GM21737 (cell line): ENCODE results near the gene PCDHGC5.

Source experiments
- ATAC-seq: cut with Tn5 transposase; IDR thresholded peaks from one replicate; pipeline ENCODE4 v1.9.1; 2021; ENCODE audit warnings: mild to moderate bottlenecking, moderate library complexity; ENCODE audit not compliant: unreplicated experiment

PCDHGC5 gene

GRCh38 chr5:141488591-141489561, at the start of gene PCDHGC5:
TSS of gene PCDHGC5 (plus strand) at chr5:141489081. CDS start at chr5:141489241, 160 bp downstream.
- no peak for ATAC-seq

- no peak for ATAC-seq
Observed at GRCh38 chr5:141439411-141440141, 49.3 kb upstream of the PCDHGC5 start.

DNA sequence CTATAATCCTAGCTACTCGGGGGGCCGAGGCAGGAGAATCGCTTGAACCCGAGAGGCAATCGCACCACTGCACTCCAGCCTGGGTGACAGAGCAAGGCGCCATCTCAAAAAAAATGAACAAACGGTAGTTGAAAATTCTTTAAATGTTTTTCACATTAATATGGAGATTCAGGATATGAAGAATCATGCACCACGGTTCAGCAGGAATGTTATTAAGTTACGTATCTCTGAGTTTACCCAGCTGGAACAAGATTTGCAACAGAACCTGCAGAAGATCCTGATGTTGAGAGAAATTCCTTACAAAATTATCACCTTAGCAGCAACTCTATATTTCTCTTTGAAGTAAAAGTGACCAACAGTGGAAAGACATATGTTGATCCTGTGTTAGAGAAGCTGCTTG, 48.5 kb upstream of the PCDHGC5 start:
- no peak for ATAC-seq

GRCh38 chr5:141441571-141442170, 47.2 kb upstream of the PCDHGC5 start:
- ATAC-seq = no peak

DNA sequence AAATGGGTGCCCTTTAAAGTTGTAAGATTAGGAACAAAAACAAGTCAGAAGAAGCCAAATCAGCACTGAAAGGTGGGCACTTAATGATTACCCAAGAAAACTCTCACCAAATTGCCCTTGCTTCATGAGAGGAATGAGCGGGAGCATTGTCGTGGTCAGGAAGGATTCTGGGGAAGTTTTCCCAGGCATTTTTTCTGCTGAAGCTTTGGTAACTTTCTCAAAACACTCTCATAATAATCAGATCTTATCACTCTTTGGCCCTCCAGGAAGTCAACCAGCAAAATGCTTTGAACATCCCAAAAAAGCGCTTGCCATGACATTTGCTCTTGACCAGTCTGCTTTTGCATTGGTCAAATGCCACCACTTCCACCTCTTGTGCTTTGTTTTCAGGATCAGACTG, 23.5 kb upstream of the PCDHGC5 start:
- ATAC-seq = no peak

DNA sequence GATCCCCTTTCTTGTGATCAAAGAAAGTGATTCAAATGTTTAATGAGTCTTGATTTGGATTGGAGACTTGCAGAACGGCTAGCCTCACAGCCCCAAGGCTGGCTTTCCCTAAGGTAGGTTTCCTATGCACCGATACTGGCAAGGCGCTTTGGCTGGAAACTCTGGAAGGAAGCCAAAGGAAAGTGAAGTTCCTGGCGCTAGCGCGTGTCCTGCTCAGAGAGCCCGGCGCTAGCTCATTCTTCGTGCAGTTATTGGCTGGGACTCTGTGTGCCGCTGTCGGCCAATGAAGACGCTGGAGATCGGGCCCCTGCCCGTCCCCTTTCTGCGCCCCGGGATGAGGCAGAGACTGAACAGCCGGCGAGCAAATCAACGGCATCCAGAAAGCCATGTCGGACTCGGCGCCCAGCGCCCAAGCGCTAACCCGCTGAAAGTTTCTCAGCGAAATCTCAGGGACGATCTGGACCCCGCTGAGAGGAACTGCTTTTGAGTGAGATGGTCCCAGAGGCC, 13.2 kb upstream of the PCDHGC5 start, which contains the start of gene PCDHGC3:
PCDHGC3 (plus strand) TSS at position 342 of the 507 bp plus-strand sequence; CDS start at position 493, 151 bp downstream.
- ATAC-seq = peak; percentile 98

DNA sequence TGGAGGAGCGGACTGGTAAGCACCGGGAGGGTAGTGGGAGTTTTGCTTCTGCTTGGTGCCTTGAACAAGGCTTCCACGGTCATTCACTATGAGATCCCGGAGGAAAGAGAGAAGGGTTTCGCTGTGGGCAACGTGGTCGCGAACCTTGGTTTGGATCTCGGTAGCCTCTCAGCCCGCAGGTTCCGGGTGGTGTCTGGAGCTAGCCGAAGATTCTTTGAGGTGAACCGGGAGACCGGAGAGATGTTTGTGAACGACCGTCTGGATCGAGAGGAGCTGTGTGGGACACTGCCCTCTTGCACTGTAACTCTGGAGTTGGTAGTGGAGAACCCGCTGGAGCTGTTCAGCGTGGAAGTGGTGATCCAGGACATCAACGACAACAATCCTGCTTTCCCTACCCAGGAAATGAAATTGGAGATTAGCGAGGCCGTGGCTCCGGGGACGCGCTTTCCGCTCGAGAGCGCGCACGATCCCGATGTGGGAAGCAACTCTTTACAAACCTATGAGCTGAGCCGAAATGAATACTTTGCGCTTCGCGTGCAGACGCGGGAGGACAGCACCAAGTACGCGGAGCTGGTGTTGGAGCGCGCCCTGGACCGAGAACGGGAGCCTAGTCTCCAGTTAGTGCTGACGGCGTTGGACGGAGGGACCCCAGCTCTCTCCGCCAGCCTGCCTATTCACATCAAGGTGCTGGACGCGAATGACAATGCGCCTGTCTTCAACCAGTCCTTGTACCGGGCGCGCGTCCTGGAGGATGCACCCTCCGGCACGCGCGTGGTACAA, 12.6 kb upstream of the PCDHGC5 start:
- ATAC-seq = peak; percentile 14

GRCh38 chr5:141477044-141477575, 11.8 kb upstream of the PCDHGC5 start:
- ATAC-seq = no peak

- ATAC-seq = no peak
Observed at GRCh38 chr5:141477815-141478214, 11.1 kb upstream of the PCDHGC5 start.

DNA sequence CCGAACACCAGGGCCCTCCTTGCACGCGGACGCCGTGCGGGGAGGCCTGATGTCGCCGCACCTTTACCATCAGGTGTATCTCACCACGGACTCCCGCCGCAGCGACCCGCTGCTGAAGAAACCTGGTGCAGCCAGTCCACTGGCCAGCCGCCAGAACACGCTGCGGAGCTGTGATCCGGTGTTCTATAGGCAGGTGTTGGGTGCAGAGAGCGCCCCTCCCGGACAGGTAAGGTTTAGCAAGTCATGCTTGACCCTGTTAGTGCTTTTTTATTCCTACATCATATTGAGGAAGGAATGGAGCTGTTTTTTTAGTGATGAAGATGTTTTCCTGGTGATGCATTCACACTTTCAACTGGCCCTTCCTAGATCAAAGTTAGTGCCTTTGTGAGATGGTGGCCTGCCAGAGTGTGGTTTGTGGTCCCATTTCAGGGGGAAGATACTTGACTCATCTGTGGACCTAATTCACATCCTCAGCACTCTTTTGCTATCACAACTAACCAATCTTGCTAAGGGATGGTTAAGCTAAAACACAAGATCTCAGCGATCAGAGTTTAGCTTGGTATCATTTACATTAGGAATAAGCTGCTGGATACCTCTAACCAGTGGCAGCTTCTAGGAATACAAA, 10.4 kb upstream of the PCDHGC5 start:
- ATAC-seq = no peak

DNA sequence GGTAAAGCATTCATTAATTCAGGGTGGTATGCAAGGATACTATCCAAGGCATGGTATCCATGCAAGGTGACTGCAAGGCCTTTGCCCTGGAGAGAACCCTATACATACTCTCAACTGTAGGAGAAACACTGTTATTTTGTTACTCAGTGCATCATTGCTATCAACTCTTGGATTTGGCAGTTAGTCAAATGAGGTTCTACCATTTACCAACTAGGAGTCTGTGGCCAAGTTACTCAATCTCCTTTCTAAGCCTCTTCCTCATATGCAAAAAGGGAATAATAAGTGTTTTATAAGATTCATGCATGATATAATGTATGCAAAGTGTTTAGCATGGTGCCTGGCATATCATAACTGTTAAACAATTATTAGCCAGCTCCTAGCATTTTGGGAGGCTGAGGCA, 9.1 kb upstream of the PCDHGC5 start:
- ATAC-seq = no peak

GRCh38 chr5:141483902-141484301, 5.0 kb upstream of the PCDHGC5 start:
- no peak for ATAC-seq

- no peak for ATAC-seq
Observed at GRCh38 chr5:141484310-141484640, 4.6 kb upstream of the PCDHGC5 start.

GRCh38 chr5:141484641-141485311, 4.1 kb upstream of the PCDHGC5 start, which contains the start of gene PCDHGC4:
TSS of gene PCDHGC4 (plus strand) at chr5:141485030. CDS start at chr5:141485174, 144 bp downstream.
- no peak for ATAC-seq

DNA sequence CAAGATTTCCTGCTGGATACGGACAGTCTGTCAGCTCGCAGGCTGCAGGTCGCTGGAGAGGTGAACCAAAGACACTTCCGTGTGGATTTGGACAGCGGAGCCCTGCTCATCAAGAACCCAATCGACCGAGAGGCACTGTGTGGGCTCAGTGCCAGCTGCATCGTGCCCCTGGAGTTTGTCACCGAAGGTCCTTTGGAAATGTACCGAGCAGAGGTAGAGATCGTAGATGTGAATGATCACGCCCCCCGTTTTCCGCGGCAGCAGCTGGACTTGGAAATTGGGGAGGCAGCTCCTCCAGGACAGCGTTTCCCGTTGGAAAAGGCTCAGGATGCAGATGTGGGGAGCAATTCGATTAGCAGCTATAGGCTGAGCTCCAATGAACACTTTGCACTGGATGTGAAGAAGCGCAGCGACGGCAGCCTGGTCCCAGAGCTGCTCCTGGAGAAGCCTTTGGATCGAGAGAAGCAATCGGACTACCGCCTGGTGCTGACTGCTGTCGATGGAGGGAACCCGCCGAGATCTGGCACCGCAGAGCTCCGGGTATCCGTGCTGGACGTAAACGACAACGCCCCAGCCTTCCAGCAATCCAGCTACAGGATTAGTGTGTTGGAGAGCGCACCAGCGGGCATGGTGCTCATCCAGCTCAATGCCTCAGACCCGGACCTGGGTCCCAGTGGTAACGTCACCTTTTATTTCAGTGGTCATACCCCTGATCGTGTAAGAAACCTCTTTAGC, 3.4 kb upstream of the PCDHGC5 start:
- ATAC-seq = no peak

- no peak for ATAC-seq
Observed at GRCh38 chr5:141486091-141486490, 2.8 kb upstream of the PCDHGC5 start.

DNA sequence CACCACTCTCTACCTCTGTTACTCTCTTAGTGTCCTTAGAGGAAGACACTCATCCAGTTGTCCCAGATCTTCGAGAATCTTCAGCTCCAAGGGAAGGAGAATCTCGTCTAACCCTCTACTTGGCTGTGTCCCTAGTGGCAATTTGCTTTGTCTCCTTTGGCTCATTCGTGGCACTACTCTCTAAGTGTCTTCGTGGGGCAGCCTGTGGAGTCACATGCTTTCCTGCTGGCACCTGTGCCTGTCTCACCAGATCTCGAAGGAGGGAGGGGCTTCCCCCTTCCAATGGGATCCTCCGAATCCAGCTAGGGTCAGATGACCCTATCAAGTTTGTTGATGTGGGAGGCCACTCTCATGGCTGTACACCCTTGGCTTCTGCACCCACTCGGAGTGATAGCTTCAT, 1.8 kb upstream of the PCDHGC5 start:
- ATAC-seq = no peak

DNA sequence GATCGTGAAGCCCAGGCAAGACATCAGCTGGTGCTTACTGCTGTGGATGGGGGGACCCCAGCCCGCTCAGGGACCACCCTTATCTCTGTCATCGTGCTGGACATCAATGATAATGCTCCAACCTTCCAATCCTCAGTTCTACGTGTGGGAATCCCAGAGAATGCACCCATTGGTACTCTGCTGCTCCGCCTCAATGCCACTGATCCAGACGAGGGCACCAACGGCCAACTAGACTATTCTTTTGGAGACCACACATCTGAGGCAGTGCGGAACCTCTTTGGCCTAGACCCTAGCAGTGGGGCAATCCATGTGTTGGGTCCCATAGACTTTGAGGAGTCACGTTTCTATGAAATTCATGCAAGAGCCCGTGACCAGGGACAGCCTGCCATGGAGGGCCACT, 960 bp downstream of the PCDHGC5 start:
- ATAC-seq = no peak
